Inflammatory macrophage treated with lipopolysaccharide for 4 hours (primary cell): ENCODE results near the gene TSC2.

Experiments used
- DNase-seq: peaks from one replicate; pipeline ENCODE4 v3.0.0-alpha.2; 2020

TSC2 gene

DNA sequence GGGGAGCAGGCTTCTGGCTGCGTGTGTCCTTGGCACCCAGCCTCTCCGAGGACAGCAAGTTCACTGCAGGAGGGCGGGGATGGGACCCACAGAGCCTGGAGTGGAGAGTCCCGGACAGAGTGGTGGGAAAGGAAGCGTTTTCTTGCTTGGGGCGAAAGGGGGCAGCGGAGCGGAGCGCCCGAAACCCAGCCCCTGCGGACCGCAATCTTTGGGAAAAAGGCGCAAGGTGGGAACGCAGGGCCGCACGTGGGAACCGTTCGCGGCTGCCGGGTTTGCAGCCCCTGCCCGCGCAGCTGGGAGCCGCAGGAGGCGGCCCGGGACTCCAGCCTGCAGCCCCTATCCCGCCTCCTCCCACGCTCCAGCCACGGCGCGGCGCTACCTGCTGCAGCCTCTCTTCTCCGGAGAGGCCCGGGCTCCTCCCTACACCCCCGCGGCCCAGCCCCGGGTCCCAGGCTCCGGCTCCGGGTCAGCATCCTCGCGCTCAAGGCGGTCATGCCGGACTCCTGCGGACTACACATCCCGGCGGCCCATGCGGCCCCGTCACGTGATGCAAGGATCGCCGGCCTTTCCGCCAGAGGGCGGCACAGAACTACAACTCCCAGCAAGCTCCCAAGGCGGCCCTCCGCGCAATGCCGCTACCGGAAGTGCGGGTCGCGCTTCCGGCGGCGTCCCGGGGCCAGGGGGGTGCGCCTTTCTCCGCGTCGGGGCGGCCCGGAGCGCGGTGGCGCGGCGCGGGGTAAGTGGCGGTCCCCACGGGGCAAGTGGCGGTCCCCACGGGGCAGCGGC lies at the start of gene TSC2, which contains the start of gene NTHL1:
TSS of gene TSC2 (plus strand) at position 656 of the 786 bp plus-strand sequence. CDS start 631 bp downstream, outside the sequence.
TSS of gene NTHL1 (minus strand) at position 505 of the 786 bp plus-strand sequence. CDS start at position 494, 11 bp downstream.
- peak; percentile 96 for DNase-seq

DNA sequence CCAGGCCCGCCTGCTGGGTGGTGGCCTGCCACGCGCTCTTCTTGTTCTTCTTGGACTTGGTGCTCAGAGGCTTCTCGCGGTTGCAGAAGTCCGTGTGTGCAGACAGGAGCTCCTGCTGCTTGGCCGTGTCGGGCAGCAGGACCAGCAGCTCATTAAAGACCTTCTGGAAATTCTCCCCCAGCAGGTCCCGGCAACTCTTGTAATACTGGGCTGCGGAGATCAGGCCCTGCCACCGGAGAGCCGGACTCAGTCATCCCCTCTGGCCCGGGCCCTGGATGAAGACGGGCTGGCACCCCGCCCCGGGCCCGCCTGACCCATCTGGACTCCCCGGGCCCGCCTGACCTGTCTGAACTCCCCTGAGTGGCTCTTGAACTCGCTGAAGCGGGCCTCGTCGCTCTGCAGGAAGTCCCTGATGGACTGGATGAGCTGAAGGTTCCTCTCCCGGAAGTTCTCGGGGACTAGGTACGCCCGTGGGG lies 49.4 kb upstream of the TSC2 start:
- DNase-seq, result no peak

DNA sequence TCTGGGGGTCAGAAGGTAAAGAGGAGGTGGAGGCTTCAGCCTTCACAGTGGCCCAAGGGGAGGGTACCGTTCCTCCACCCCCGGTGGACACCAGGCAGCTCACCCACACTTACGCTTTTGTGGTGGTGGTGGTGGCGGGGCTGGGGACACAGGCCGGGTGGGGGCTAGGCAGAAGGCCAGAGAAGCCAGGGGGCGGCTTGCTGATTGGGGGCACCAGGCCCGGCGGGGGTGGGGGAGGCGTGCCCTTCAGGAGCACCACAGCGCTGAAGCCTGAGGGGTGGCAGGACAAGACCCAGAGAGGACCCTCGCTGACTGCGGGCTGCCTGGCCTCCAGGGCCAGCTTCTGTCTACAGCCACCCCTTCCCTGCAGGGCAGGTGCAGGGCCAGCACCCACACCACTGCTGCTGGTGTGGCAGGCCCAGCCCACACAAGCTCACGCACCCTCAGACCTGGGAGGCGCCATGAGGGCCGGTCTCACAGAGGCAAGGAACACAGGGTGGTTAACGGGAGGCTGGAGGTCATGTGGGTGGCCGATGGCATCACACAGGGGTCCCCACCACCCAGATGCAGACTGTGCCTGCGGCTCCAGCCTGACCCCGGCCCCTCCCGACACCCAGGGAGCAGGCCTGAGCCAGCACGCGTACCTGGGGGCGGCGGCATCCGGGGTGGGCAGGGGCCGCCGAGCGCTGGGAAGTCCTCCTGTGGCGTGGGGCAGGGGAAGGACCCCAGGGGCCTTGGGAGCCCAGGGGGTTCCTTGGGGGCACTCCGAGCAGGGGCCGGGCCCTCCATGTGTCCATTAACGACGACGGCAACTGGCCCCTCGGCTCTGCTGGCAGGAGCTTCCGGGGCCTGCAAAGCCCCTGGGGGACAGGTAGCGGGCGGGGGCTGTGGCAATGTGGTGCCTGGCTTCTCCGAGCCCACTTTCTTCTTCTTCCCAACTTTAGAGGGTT lies 48.7 kb upstream of the TSC2 start:
- no peak for DNase-seq

DNA sequence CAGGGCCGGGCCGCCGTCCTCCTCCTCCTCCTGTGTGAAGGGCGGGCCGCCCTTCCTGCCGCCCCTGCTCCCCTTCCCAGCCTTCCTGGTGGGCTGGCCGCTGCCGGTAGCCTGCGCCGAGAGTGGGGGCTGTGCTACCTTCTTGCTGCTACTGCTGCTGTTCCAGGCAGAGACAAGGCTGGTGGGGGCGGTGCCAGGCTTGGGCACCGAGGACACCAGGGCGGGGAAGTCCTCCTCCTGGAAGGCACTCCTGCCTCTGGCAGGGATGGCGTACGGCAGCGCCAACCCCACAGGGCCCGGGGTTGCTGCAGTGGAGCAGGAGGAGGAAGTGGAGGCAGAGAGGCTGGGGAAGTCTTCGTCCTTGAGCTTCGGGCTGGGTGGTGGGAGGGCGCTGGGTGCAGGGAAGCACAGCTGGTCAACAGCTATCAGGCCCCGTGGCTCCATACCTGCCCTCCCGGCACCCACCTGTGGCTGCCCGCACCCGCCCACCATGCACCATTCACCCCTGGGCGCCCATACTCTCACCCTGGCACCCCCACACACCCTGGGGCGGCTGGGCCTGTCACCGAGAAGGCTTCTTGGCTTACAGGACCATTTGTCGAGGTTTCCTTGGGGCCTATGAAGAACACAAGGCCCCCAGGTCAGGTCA lies 47.8 kb upstream of the TSC2 start:
- DNase-seq, result no peak

DNA sequence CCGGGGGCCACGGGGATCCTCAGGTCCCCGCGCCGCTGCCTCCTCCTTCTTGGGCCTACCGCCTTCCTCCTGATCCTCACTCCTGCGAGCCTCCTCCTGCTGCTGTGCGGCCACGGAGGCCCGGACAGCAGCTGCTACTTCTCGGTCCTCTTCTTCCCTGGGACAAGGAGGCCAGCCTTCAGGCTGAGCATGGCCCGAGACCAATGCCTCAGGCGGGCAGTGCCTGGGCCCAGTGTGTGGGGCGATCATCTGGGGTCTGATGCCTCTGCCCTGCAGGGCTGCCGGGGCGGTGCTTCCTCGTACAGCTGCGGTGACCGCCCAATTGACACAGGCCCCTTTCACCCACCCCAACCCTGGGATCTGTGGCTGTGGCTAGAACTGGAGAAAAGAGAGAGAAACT lies 46.8 kb upstream of the TSC2 start:
- DNase-seq, result no peak

DNA sequence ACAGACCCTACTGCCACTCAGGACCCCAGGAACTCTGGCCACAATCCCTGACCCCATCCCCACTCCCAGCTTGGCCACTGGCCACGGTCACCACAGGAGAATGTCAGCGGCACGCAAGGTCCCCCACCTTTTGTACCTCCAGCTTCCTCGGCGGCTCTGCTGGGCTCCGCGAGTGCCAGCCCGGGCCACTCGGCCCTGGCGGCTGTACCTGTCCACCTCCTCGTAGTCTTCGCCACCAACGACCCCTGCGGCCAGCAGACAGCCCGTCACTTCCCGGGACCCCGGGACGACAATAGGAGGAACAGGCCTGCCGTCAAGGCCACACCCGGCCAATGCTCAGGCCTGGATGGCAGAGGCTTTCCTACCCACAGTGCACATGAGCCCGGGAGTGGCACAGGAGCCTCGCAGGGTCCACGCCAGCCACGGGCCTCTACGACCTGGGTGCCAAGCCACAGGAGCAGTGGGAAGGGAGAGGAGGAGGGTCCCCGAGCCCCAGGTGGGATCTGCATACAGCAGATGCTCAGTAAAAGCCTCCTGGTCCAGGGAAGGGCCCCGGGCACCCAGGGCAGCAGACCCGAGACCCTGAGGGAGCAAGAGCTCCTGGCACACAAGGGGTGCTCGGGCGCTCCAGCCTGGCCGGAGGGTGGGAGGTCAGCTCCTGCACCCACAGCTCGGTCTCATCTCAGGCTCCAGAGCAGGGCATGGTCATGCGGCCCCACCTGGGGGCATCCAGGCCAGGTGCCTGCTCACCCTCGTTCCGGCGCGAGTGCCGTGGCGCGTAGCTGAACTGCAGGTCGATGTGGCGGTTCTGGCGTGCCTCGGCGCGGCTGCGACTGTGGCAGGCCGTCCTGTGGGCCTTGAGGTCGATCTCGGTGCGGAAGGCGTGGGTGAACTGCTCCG lies 46.1 kb upstream of the TSC2 start:
- DNase-seq, result no peak

DNA sequence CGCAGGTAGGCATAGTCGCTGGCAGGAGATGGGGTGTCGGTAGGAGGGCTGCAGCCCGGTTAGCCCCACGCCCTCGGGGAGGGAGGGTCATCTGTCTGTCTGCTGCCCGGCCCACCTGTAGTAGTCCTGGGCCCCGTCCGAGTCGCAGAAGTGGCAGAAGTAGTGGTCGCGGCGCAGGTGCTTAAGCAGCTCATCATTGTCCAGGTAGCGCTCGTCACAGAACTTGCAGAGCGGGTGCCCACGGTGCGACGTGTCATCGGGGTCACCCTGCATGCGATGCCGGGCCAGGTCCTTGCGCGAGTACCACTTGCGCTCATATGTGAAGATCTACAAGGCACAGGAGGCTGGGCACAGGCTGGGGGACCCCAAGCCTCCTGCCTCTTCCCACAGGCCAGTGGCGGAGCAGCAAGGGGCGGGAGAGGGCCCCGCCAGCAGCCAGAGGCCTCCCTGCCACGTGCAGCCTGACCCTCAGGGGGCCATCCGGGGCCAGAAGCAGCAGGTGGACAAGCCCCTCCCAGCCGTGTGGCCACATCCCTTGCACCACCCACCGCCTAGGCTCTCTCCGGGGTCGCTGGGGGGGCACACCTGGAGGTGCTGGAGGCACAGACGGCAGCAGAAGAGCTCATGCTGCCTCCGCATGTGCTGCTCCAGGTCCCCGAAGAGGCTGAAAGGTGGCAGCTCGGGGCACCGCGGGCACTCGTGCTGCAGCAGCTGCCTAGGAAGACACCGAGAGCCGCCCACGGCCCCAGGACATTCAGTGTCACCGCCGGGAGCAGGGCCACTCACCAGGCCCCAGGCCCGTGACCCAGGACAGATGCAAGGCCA lies 45.2 kb upstream of the TSC2 start:
- no peak for DNase-seq

DNA sequence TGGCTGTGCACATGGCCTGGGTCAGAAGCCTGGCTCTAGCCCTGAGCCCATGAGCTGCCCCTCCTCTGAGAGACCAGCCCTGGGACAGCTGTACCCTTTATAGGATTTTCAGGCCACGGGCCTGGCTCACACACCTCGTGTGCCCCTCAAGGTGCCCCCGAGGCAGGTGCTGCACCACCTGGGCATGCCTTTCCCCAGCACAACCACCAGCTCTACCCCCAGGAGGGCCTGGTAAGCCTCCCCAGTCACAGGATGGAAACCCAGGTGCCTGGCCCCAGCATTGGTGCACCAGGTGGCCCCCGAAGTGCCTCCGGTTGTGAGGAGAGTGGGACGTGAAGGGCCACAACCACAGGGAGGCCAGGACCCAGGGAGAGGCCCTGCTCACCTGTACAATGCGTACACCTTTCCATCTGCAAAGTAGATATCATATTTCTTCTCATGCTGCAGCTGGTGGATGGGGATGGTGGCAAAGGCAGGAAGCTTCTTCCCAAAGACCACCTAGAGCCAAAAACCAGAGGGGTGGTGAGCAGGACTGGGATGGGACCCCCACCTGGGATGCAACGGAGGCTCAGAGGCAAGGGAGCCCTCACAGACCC lies 44.5 kb upstream of the TSC2 start:
- no peak for DNase-seq

DNA sequence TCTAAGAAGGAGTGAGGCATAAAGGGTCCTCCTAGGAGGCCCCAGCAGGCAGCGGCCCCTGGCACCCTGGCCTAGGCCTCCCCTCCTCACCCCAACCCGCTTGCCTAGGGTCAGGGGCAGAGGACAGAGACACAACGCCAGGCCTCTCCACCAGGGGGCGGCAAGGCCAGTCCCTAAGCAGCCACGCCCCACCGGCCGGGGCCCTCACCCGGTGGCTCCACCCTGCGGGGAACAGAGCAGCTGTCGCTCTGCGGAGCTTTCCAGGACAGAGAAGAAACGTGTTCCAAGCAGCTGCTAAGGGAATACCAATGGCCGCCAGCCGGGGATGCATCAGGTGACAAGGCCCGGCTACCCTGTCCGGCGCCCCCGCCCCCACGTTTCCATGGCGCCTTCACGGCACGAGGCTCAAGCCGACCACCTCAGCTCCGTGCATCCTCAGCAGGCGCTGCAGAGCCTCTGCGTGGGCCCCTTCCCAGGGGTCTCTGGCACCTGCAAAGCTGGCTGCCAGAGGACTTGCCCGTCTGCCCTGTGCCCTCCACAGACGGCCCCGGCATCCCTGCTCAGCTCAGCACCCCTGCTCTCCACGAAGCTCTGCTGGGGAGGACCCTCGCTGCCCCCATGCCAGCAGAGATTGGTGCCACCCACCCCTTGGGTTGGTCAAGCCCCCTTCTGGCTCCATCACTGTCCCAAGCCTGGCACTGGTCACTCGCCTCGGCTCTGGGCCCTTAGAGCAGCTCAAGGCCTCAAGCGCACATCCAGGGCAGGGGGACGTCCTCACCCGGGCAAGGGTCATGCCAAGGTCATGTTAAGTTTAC lies 43.8 kb upstream of the TSC2 start:
- DNase-seq, result peak; percentile 91

DNA sequence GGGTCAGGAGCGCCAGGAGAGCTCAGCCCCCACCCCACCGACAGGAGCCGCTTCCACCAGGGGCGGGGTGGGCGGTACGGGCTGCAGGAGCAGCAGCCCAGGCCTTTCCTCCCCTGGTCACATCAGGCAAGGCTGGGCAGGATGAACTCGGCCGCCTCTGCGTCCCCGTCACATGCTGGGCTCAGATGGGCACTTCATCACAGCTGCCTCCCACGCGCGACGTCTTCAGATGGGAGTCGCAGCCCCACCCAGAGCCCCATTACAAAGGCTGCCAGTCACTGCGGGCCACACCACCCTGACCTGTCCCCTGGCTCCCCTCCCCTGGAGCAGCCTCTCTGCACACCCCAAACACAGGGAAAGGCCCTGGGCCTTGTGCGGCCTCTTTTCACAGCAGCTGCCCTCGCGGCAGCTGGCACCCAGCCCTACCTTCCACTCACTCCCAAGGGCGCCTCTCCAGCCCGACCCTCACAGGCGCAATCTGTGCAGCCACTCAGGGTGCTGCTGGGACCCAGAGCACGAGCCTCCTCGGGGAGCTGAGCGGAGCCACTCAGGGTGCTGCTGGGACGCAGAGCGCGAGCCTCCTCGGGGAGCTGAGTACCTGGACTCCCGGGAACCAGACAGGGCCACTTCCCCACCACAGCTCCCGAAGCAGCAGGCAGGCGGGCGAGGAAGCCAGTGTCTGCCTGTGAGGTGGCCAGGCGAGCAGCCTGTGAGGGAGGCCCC lies 42.8 kb upstream of the TSC2 start:
- peak; percentile 70 for DNase-seq

DNA sequence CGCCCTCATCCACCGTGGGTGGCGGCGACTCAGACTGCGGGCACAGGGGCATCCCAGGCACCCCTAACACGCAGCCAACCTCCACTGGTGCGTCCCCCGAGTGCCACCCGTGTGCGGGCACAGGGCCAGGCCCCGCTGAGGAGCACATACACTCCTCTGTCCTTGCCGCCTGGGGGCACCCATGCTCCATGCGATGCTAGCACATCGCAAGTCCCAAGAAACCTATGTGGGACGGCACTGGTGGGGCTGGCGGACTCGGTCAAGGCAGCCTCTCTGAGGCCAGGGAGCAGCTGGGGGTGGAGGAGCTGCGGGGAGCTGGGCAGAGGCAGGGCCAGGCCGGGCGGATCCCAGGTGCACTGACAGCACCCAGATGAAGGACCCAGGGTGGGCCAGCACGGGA lies 42.1 kb upstream of the TSC2 start:
- peak; percentile 70 for DNase-seq

DNA sequence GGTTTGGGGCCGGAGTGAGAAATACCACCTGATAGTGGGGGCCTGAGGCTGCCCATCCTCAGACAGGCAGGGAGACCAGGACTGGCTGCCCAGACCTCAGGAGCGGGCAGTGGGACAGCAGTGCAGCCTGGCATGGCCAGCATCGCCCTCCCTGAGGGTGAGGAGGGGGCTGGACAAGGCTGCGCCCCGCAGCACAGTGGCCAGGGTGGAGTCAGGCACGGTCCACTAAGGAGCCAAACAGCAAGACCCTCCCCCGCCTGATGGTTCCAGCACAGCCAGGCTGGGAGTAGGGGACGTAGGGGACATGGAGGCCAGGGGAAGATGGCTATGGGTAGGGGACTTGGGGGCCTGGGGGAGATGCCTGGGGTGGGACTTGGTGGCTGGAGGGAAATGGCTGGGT lies 41.5 kb upstream of the TSC2 start:
- DNase-seq, result no peak

DNA sequence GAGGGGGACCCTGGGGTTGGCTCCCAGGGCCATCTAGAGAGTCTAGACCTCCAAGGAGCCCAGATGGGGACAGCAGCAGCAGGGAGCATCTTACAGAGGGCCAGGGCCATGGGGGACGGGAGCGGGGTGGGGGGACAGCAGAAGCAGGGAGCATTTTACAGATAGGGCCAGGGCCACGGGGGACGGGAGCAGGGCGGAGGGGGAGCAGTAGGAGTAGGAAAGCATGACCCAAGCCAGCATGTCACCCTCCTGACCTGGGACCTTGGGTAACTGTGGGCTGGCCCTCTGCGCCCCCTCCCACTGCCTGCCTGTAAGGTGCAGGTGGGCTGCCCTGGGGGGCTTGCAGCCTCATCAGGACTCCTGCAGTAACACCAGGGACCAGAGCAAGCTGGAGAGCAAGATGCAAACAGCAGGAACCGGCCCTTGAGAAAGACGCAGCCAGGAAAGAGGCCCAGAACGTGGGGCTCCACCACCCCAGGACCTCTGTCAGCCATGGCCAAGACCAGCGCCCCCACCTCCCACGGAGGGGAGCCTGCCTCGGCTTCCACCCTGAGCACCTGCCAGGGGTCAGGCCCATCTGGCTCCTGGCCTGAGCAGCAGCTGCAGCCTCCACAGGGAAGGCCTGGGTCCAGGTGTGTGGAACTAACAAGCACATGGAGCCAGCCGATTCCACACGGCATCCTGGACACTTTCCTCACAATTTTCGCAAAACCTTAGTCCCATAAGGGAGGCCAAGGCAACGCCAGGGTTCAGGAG lies 40.5 kb upstream of the TSC2 start:
- no peak for DNase-seq

DNA sequence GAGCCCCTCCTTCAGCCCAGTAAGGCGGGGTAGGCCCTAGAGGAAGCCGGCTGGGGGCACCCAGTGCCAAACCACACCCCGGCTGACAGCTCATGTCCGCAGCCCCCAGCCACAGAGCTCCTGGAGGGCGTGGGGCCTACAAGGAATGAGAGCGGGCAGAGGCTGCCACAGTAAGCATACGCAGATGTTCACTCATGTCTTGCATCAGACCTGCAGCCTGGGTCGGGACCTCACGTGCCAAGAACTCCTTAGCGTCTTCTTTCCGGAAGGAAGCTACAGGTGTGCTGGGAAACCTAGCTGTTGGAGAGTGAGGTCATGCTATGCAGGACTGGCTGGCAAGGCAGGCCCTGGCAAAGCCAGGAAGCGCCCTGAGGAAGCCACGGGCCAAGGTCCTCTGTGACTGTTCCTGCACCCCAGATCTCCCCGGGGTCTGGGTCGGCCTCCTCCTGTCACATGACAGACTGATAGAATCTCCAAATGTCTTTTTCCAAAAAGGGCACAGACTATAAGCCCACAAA lies 39.7 kb upstream of the TSC2 start:
- DNase-seq, result no peak

DNA sequence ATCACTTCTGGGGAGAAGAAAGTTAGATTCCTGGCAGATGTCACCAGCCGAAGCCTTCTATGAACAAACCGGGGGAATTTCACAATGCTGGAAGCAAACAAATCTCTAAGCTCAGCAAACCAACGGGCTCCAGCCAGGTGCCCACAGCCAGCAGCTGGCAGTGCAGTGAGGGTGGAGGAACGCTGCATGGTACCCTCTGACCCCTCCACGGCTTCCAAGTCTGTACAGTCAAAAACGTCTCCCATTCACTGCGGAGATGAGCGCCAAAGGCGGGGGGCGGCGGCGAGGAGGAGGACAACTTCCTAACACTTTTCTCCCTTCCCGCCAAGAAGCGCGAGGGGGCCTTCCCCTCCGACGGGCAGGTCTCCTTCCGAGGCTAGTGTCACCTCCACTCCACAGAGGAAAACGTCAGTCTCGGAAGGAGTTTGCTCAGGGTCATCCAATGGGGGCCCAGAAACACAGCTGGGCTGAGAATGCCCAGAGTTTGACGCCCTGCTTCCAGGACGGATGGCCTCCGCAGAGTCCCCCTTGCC lies 39.1 kb upstream of the TSC2 start:
- peak; percentile 32 for DNase-seq

DNA sequence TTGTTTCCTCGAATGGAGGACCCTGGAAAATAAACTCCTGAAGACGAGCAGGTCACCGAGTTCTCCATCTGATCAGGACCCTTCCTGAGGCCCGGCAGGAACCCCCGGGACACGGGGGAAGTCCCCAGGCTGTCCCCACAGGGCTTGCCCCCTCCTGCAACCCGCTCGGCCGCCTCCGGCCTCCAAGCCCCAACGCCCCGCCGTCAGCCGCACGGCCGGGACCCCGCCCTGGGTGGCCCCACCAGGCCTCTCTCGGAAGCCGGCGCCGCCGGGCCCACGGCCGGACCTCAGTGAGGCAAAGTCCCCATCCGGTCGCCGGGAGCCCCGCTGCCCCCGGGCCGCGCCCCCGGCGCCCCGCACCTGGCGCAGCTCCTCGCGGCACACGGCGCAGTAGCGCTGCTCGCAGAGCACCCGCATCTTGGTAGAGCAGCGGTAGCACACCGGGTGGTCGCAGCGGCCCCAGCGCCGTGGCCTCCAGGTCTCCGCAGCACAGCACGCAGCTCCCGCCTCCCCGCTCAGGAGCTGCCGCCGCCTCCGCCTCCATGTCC lies 38.5 kb upstream of the TSC2 start:
- no peak for DNase-seq

DNA sequence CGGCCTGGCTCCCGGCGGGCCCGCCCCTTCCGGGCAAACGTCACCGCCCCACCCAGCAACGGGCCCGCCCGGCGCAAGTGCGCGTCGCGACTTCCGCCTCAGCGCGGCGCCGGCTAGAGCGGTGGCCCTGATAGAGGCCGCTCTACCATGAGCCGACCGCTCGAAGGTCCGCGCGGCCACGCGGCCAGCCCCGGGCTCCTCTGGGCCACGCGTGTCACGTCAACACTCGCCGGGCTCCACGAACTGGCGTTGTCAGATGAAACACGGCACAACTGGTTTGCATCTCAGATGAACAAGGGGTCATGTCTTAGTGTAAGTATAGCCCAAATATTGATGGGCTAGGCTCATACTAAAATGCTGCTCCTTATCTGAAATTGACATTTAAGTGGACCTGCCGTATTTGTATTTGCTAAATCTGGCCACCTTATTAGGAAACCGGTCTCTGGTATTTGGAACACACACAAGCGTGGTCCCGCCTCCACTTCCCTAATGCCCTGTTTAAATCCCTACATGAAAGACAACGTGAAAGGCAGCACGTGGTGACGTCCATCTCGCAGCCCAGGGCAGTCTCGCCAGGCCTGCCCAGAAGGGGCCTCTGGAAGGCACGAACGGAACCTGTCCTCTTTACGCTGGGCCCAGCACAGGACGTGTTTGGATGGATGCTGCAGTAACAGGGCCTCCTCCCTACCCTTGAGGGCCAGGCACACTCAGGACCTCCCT lies 37.8 kb upstream of the TSC2 start, which contains the start of gene ZNF598:
TSS of gene ZNF598 (minus strand) at position 31 of the 720 bp plus-strand sequence.
- DNase-seq, result peak; percentile 91
